ENCODE measurements around the gene PAX2. TPM values are rescaled to one million over a fixed set of nuclear protein-coding genes. Genes with fewer than 3 reads are reported as not detected.

Gene PAX2
- total RNA-seq, 1 donor from 2014 or later: 4.4 TPM

GRCh38 chr10:100750291-100751210 is 5.2 kb downstream of the PAX2 start:
- no peak for DNase-seq (ENCODE audit: extremely low spot score, unreplicated experiment)
- no peak for TF ChIP-seq CTCF (conservative IDR thresholded peaks at IDR 0.05)
- no peak overlapping the region for H3K27ac Mint-ChIP-seq
- no peaks in the 10 kb centered on the region for H3K9me3 Mint-ChIP-seq
- no peak overlapping the region for H3K4me3 Mint-ChIP-seq
- peaks cover 20% of the 10 kb centered on the region for H3K4me1 Mint-ChIP-seq (ENCODE audit: unreplicated experiment)
- H3K27me3 Mint-ChIP-seq: peaks cover 95% of the 10 kb centered on the region
- no peaks in the 10 kb centered on the region for H3K36me3 Mint-ChIP-seq

- no peak overlapping the region for H3K27ac Mint-ChIP-seq
- H3K4me1 Mint-ChIP-seq (ENCODE audit: unreplicated experiment): peaks cover 17% of the 10 kb centered on the region
- no peak overlapping the region for H3K4me3 Mint-ChIP-seq
- DNase-seq (ENCODE audit: extremely low spot score, unreplicated experiment): no peak
- H3K27me3 Mint-ChIP-seq: peaks cover 98% of the 10 kb centered on the region
- no peaks in the 10 kb centered on the region for H3K36me3 Mint-ChIP-seq
- no peak for TF ChIP-seq CTCF (conservative IDR thresholded peaks at IDR 0.05)
- no peaks in the 10 kb centered on the region for H3K9me3 Mint-ChIP-seq
These were observed 6.0 kb downstream of the PAX2 start for GRCh38 chr10:100751211-100751933.

GRCh38 chr10:100755821-100756220 is 10.4 kb downstream of the PAX2 start:
- H3K27ac Mint-ChIP-seq: no peak overlapping the region
- H3K9me3 Mint-ChIP-seq: no peaks in the 10 kb centered on the region
- DNase-seq (ENCODE audit: extremely low spot score, unreplicated experiment): no peak
- H3K36me3 Mint-ChIP-seq: no peaks in the 10 kb centered on the region
- no peak overlapping the region for H3K4me3 Mint-ChIP-seq
- H3K27me3 Mint-ChIP-seq: peaks cover 99% of the 10 kb centered on the region
- no peak for TF ChIP-seq CTCF (conservative IDR thresholded peaks at IDR 0.05)
- no peaks in the 10 kb centered on the region for H3K4me1 Mint-ChIP-seq (ENCODE audit: unreplicated experiment)

GRCh38 chr10:100759331-100759730 is 13.9 kb downstream of the PAX2 start:
- Mint-ChIP-seq H3K4me3 (no peak overlapping the region), H3K9me3 (no peaks in the 10 kb centered on the region), H3K27me3 (peaks cover 93% of the 10 kb centered on the region), H3K4me1 (ENCODE audit: unreplicated experiment) (no peaks in the 10 kb centered on the region), H3K36me3 (no peaks in the 10 kb centered on the region), H3K27ac (peak overlapping the region; percentile 54)
- no peak for DNase-seq (ENCODE audit: extremely low spot score, unreplicated experiment)
- TF ChIP-seq CTCF (conservative IDR thresholded peaks at IDR 0.05): no peak

- Mint-ChIP-seq H3K27me3 (peaks cover 92% of the 10 kb centered on the region), H3K9me3 (no peaks in the 10 kb centered on the region), H3K27ac (no peak overlapping the region), H3K36me3 (no peaks in the 10 kb centered on the region), H3K4me1 (ENCODE audit: unreplicated experiment) (no peaks in the 10 kb centered on the region), H3K4me3 (no peak overlapping the region)
- DNase-seq (ENCODE audit: extremely low spot score, unreplicated experiment): no peak
- no peak for TF ChIP-seq CTCF (conservative IDR thresholded peaks at IDR 0.05)
These were observed 15.3 kb downstream of the PAX2 start for GRCh38 chr10:100760726-100761125.
